Astrocyte (in vitro differentiated cells and primary cell): ENCODE measurements around the gene MYCBP2. TPM values are rescaled to one million over a fixed set of nuclear protein-coding genes. Genes with fewer than 3 reads are reported as not detected.

ENCODE experiments used
- DNase-seq: peaks from one replicate; pipeline ENCODE4 v3.0.0-alpha.2; 2010; ENCODE audit warnings: low read depth
- FAIRE-seq: peaks from 2 replicates; lab custom pipeline; 2011; peaks lifted over from hg19 to GRCh38; lab: Jason Lieb, UNC
- H2AFZ ChIP-seq: 2 replicates; pipeline ENCODE4 v1.6.0; 2012; ENCODE audit warnings: low read depth, low read length, inconsistent platforms
- H3K27ac ChIP-seq: 2 replicates; pipeline ENCODE4 v1.5.1; 2011; ENCODE audit warnings: low read depth, low read length, inconsistent platforms
- H3K27me3 ChIP-seq: 2 replicates; pipeline ENCODE4 v1.6.0; 2011; ENCODE audit warnings: low read length, inconsistent platforms; ENCODE audit not compliant: insufficient read depth
- H3K36me3 ChIP-seq: 2 replicates; pipeline ENCODE4 v1.5.1; 2011; ENCODE audit warnings: low read length, inconsistent platforms; ENCODE audit not compliant: insufficient read depth
- H3K4me1 ChIP-seq: 2 replicates; pipeline ENCODE4 v1.5.1; 2011; ENCODE audit warnings: low read length, inconsistent platforms; ENCODE audit not compliant: insufficient read depth
- H3K4me2 ChIP-seq: 2 replicates; pipeline ENCODE4 v1.6.0; 2012; ENCODE audit warnings: low read length, inconsistent platforms
- H3K4me3 ChIP-seq: 2 replicates; pipeline ENCODE4 v1.5.1; 2011; ENCODE audit warnings: low read depth, mild to moderate bottlenecking, low read length, inconsistent platforms; ENCODE audit not compliant: insufficient read depth
- H3K79me2 ChIP-seq: 2 replicates; pipeline ENCODE4 v1.6.0; 2012; ENCODE audit warnings: mild to moderate bottlenecking, low read length, inconsistent platforms; ENCODE audit not compliant: insufficient read depth
- H3K9ac ChIP-seq: 2 replicates; pipeline ENCODE4 v1.6.0; 2012; ENCODE audit warnings: mild to moderate bottlenecking, low read length, inconsistent platforms
- H3K9me3 ChIP-seq: 2 replicates; pipeline ENCODE4 v1.5.1; 2012; ENCODE audit warnings: low read depth, mild to moderate bottlenecking, low read length, inconsistent platforms; ENCODE audit not compliant: insufficient read depth
- H4K20me1 ChIP-seq: 2 replicates; pipeline ENCODE4 v1.6.0; 2012; ENCODE audit warnings: low read length, inconsistent platforms; ENCODE audit not compliant: insufficient read depth
- H3K27ac Mint-ChIP-seq: one replicate; pipeline ENCODE4 v1.8.0; 2021; ENCODE audit warnings: mild to moderate bottlenecking, mixed read lengths; ENCODE audit not compliant: unreplicated experiment
- H3K27me3 Mint-ChIP-seq: one replicate; pipeline ENCODE4 v1.8.0; 2021; ENCODE audit warnings: low read depth, mixed read lengths; ENCODE audit not compliant: unreplicated experiment
- H3K36me3 Mint-ChIP-seq: one replicate; pipeline ENCODE4 v1.8.0; 2021; ENCODE audit warnings: low read depth, mixed read lengths; ENCODE audit not compliant: unreplicated experiment
- H3K4me1 Mint-ChIP-seq: one replicate; pipeline ENCODE4 v1.8.0; 2021; ENCODE audit warnings: low read depth, mixed read lengths; ENCODE audit not compliant: unreplicated experiment
- H3K4me3 Mint-ChIP-seq: one replicate; pipeline ENCODE4 v1.8.0; 2021; ENCODE audit warnings: mild to moderate bottlenecking, moderate library complexity, mixed read lengths; ENCODE audit not compliant: unreplicated experiment
- H3K9me3 Mint-ChIP-seq: one replicate; pipeline ENCODE4 v1.8.0; 2021; ENCODE audit warnings: mild to moderate bottlenecking, mixed read lengths; ENCODE audit not compliant: unreplicated experiment
- EZH2 ChIP-seq: IDR thresholded peaks from 2 replicates; pipeline ENCODE4 v1.6.1; 2012; ENCODE audit warnings: mild to moderate bottlenecking, low read length, inconsistent platforms; ENCODE audit not compliant: insufficient read depth
- total RNA-seq: library from RNA; stranded (reverse); gene quantifications from 2 replicates; pipeline ENCODE4 v1.2.1, GENCODE V29; 2021
- TF ChIP-seq, protein P1 (sequence below): IDR thresholded peaks from 2 replicates; pipeline ENCODE4 v1.5.1; 2011; ENCODE audit warnings: low read depth, mild to moderate bottlenecking, inconsistent platforms, low read length, moderate library complexity; ENCODE audit not compliant: insufficient read depth

Gene MYCBP2
- total RNA-seq, 1 donor from 2014 or later = 72.3 TPM

- Histone ChIP-seq H3K79me2 (no peaks in the 10 kb centered on the region), H3K4me2 (no peak overlapping the region), H3K36me3 (peaks cover 20% of the 10 kb centered on the region), H3K4me3 (no peak overlapping the region), H3K9ac (no peak overlapping the region), H3K9me3 (no peaks in the 10 kb centered on the region), H2AFZ (no peak overlapping the region), H3K27ac (no peak overlapping the region), H4K20me1 (no peaks in the 10 kb centered on the region), H3K4me1 (no peaks in the 10 kb centered on the region), H3K27me3 (no peaks in the 10 kb centered on the region)
- Mint-ChIP-seq H3K9me3 (no peaks in the 10 kb centered on the region), H3K4me3 (no peak overlapping the region), H3K36me3 (no peaks in the 10 kb centered on the region), H3K27me3 (no peaks in the 10 kb centered on the region), H3K27ac (no peak overlapping the region), H3K4me1 (no peaks in the 10 kb centered on the region)
- no peak for TF ChIP-seq EZH2
- FAIRE-seq (no peak), DNase-seq (no peak)
Observed at GRCh38 chr13:77061362-77061761, 265.5 kb downstream of the MYCBP2 start.

DNA sequence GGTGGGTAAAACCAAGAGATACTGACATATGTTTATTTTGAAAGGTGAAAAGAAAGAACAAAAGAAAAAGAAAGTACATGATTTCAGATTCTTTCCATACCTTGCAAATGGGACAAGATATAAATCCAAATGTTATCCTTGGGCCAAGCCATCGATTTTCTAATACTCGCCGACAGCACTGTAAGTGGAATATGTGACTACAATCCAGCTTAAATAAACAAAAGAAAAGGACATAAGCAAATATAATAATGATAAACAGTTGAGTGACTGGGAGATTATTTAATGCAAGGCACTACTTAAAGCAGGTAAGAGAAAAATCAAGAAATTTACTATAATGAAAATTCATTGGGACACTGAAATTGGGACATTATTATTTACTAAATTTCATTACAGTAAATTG lies 270.0 kb downstream of the MYCBP2 start:
- no peak overlapping the region for H2AFZ ChIP-seq
- peaks cover 3% of the 10 kb centered on the region for H3K36me3 Mint-ChIP-seq
- H4K20me1 ChIP-seq = no peaks in the 10 kb centered on the region
- no peak overlapping the region for H3K9ac ChIP-seq
- H3K27ac Mint-ChIP-seq = no peak overlapping the region
- peaks cover 12% of the 10 kb centered on the region for H3K36me3 ChIP-seq
- H3K27ac ChIP-seq = no peak overlapping the region
- no peaks in the 10 kb centered on the region for H3K9me3 ChIP-seq
- no peaks in the 10 kb centered on the region for H3K27me3 ChIP-seq
- no peak overlapping the region for H3K4me3 Mint-ChIP-seq
- DNase-seq (no peak), FAIRE-seq (no peak)
- no peak overlapping the region for H3K4me3 ChIP-seq
- no peaks in the 10 kb centered on the region for H3K27me3 Mint-ChIP-seq
- TF ChIP-seq, protein P1, sequence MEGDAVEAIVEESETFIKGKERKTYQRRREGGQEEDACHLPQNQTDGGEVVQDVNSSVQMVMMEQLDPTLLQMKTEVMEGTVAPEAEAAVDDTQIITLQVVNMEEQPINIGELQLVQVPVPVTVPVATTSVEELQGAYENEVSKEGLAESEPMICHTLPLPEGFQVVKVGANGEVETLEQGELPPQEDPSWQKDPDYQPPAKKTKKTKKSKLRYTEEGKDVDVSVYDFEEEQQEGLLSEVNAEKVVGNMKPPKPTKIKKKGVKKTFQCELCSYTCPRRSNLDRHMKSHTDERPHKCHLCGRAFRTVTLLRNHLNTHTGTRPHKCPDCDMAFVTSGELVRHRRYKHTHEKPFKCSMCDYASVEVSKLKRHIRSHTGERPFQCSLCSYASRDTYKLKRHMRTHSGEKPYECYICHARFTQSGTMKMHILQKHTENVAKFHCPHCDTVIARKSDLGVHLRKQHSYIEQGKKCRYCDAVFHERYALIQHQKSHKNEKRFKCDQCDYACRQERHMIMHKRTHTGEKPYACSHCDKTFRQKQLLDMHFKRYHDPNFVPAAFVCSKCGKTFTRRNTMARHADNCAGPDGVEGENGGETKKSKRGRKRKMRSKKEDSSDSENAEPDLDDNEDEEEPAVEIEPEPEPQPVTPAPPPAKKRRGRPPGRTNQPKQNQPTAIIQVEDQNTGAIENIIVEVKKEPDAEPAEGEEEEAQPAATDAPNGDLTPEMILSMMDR = no peak
- TF ChIP-seq EZH2 = no peak
- H3K79me2 ChIP-seq = no peaks in the 10 kb centered on the region
- no peaks in the 10 kb centered on the region for H3K4me1 Mint-ChIP-seq
- H3K4me2 ChIP-seq = no peak overlapping the region
- no peaks in the 10 kb centered on the region for H3K9me3 Mint-ChIP-seq
- no peaks in the 10 kb centered on the region for H3K4me1 ChIP-seq

GRCh38 chr13:77056382-77056781 lies 270.5 kb downstream of the MYCBP2 start:
- Histone ChIP-seq H3K27me3 (no peaks in the 10 kb centered on the region), H2AFZ (no peak overlapping the region), H3K4me3 (no peak overlapping the region), H3K4me1 (no peaks in the 10 kb centered on the region), H3K9ac (no peak overlapping the region), H3K4me2 (no peak overlapping the region), H3K9me3 (no peaks in the 10 kb centered on the region), H4K20me1 (no peaks in the 10 kb centered on the region), H3K27ac (no peak overlapping the region), H3K36me3 (peaks cover 12% of the 10 kb centered on the region), H3K79me2 (no peaks in the 10 kb centered on the region)
- DNase-seq (no peak), FAIRE-seq (no peak)
- no peaks in the 10 kb centered on the region for H3K9me3 Mint-ChIP-seq
- peaks cover 6% of the 10 kb centered on the region for H3K36me3 Mint-ChIP-seq
- H3K4me1 Mint-ChIP-seq = no peaks in the 10 kb centered on the region
- TF ChIP-seq, protein P1 = no peak
- TF ChIP-seq EZH2 = no peak
- no peak overlapping the region for H3K4me3 Mint-ChIP-seq
- no peak overlapping the region for H3K27ac Mint-ChIP-seq
- H3K27me3 Mint-ChIP-seq = no peaks in the 10 kb centered on the region
